Vagina (tissue), 2 donors: ENCODE data around the gene MFN1. TPM values are rescaled to one million over a fixed set of nuclear protein-coding genes. Genes with fewer than 3 reads are reported as not detected.

Experiments
- DNase-seq, 2 donors: peaks; one replicate each; pipeline ENCODE4 v3.0.0-alpha.2; 2017; ENCODE audit errors: extremely low spot score in 2 of 2
- H3K27ac ChIP-seq: fragments of 200-600 bp; sonication (generic); one replicate; pipeline ENCODE4 v1.5.1; 2019
- H3K27me3 ChIP-seq: fragments of 200-600 bp; sonication (generic); one replicate; pipeline ENCODE4 v1.5.1; 2019
- H3K36me3 ChIP-seq, 2 donors: fragments of 200-600 bp; sonication (generic); one replicate each; pipeline ENCODE4 v1.5.1; 2017 to 2019
- H3K4me1 ChIP-seq: fragments of 200-600 bp; sonication (generic); one replicate; pipeline ENCODE4 v1.5.1; 2019
- H3K4me3 ChIP-seq, 2 donors: fragments of 200-600 bp; sonication (generic); 1 replicate in 1 of 2; 2 replicates in 1 of 2; pipeline ENCODE4 v1.5.1; 2016 to 2019
- H3K9me3 ChIP-seq: fragments of 200-600 bp; sonication (generic); one replicate; pipeline ENCODE4 v1.5.1; 2019
- POLR2A ChIP-seq, 2 donors: fragments of 450-650 bp; IDR thresholded peaks; one replicate each; pipeline ENCODE4 v1.6.1; 2017; ENCODE audit warnings: antibody characterized with exemption in 2 of 2, mild to moderate bottlenecking in 2 of 2, moderate library complexity in 2 of 2
- POLR2AphosphoS5 ChIP-seq, 2 donors: sonication (generic); formaldehyde crosslinking; IDR thresholded peaks; one replicate each; pipeline ENCODE4 v1.9.0; 2017; ENCODE audit warnings: antibody characterized with exemption in 2 of 2, mild to moderate bottlenecking in 2 of 2, low read depth in 1 of 2; ENCODE audit not compliant: insufficient read depth in 1 of 2
- intact Hi-C: fragments of 100-400 bp; cut with DNase I; formaldehyde crosslinking; loops from one replicate; pipeline ENCODE4 v1.15.1; 2023
- total RNA-seq: library from RNA; depleted of rRNA; stranded (reverse); fragments of >200 nt; gene quantifications from one replicate; pipeline ENCODE4 v1.2.3, GENCODE V29; 2016
- TF ChIP-seq, protein P1 (sequence below), 3 experiments: fragments of 450-650 bp in 2 of 3; fragments of 200-600 bp in 1 of 3; sonication (generic) in 1 of 3; IDR thresholded peaks; one replicate each; pipeline ENCODE4 v1.5.1; 2017 to 2019; ENCODE audit warnings: antibody characterized with exemption in 3 of 3, mild to moderate bottlenecking in 2 of 3, moderate library complexity in 2 of 3

The MFN1 gene
- total RNA-seq, 1 donor from 2014 or later: 33.1 TPM

DNA sequence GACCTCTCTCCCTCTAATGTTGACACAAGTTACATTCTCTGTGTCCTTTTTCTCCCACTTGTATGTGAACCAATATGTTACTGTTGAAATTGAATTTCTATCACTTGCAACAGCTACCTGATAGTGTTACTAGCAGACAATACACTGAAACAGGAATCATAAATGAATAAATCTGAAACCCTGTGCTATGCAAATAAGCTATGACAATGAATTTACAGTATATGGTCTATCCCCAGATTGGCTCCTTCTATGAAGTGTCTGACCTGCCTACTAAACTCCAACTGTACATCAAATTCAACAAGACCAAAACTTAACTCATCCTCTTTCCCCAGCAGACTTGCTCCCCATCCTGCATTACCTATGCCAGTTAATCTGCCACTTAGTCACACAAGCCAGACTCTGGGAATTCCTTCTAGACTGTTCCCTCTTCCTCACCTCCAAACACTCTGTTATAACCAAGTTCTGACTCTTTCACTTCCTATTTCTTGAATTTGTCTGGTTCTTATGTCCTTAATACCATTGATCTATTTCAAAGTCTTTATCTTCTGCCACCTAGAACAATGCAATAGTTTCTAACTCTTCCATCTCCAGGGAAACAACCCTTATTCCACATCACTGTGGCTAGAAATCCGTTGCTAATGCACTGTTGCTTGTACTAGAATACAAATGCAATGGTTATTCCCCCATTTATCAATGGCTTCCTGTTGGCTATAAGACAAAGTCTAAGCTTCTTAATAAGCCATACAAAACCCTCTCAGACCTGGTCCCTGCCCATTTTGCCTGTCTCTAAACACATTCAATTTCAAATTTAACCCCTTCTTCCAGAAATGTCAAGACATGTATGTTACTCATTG, 38.1 kb upstream of the MFN1 start:
- Histone ChIP-seq H3K27me3 (no peaks in the 10 kb centered on the region), H3K36me3 (no peaks in the 10 kb centered on the region), H3K27ac (no peak overlapping the region), H3K9me3 (no peaks in the 10 kb centered on the region), H3K4me1 (no peaks in the 10 kb centered on the region), H3K4me3 (no peak overlapping the region)
- no peak for TF ChIP-seq POLR2AphosphoS5 (IDR thresholded peaks at IDR 0.05; ENCODE audit: insufficient read depth in 1 of 2, low read depth in 1 of 2)
- TF ChIP-seq, protein P1, sequence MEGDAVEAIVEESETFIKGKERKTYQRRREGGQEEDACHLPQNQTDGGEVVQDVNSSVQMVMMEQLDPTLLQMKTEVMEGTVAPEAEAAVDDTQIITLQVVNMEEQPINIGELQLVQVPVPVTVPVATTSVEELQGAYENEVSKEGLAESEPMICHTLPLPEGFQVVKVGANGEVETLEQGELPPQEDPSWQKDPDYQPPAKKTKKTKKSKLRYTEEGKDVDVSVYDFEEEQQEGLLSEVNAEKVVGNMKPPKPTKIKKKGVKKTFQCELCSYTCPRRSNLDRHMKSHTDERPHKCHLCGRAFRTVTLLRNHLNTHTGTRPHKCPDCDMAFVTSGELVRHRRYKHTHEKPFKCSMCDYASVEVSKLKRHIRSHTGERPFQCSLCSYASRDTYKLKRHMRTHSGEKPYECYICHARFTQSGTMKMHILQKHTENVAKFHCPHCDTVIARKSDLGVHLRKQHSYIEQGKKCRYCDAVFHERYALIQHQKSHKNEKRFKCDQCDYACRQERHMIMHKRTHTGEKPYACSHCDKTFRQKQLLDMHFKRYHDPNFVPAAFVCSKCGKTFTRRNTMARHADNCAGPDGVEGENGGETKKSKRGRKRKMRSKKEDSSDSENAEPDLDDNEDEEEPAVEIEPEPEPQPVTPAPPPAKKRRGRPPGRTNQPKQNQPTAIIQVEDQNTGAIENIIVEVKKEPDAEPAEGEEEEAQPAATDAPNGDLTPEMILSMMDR (IDR thresholded peaks at IDR 0.05): no peak
- intact Hi-C loops: no loop called here
- DNase-seq: no peak

DNA sequence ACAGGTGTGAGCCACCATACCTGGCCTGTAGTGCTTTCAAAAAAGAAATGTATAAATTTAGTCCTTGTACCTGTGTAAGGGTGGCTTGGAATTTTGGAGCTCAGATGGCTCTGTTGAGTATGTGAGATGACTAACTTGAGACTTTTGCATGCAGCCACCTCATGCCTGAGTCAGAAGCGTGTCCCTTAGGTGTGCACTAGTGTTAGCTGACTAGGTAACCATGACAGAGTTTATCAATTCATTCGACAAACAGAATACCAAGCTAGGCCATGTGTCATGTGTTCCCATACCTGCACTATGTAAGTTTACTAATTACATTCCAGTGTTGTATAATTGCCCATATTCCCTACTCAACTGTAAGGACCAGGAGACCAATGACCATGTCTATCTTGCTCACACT, 28.6 kb upstream of the MFN1 start:
- intact Hi-C loops: no loop called here
- H3K9me3 ChIP-seq: no peaks in the 10 kb centered on the region
- no peak overlapping the region for H3K27ac ChIP-seq
- TF ChIP-seq, protein P1 (IDR thresholded peaks at IDR 0.05): no peak
- TF ChIP-seq POLR2AphosphoS5 (IDR thresholded peaks at IDR 0.05; ENCODE audit: insufficient read depth in 1 of 2, low read depth in 1 of 2): no peak
- no peak for TF ChIP-seq POLR2A (IDR thresholded peaks at IDR 0.05)
- no peaks in the 10 kb centered on the region for H3K36me3 ChIP-seq
- H3K4me3 ChIP-seq: no peak overlapping the region
- H3K4me1 ChIP-seq: peaks cover 9% of the 10 kb centered on the region
- no peaks in the 10 kb centered on the region for H3K27me3 ChIP-seq
- DNase-seq: no peak

DNA sequence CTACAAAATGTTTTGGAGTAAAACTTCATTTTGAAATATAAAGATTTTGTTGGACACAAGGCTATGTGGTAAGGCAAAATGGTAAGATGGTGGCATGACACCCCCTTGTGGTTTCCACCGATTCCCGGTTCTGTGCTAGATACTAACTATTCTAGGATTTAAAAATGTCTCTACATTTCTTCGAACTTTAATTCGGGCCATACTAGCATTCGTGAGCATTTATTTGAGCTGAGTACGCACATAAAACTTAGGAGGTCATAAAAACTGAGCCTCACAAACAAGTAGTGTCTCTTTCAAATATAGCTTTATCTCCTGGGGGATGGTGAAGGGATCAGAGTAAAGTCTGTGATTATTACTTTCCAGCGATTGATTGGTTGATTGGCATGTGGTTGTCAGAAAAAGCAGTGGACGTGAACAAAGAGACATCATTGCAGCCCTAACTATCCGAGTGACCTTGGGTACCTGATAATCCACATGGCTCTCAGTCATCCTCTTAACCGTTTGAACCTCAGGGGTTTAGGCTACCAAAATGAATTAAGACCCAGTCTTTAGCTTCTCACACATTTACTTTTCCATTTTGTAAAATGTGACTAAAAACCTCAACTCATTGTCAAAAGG, 25.7 kb upstream of the MFN1 start:
- TF ChIP-seq, protein P1 (IDR thresholded peaks at IDR 0.05): peak in 2 of 3 experiments; percentile 50 to 65
- TF ChIP-seq POLR2A (IDR thresholded peaks at IDR 0.05): no peak
- intact Hi-C loops: loop anchor here (2.0 to 10.0 kb wide), 2 partner anchors 173 to 217 kb away; partner anchors contain the start of gene PIK3CA
- peaks cover 27% of the 10 kb centered on the region for H3K4me1 ChIP-seq

DNA sequence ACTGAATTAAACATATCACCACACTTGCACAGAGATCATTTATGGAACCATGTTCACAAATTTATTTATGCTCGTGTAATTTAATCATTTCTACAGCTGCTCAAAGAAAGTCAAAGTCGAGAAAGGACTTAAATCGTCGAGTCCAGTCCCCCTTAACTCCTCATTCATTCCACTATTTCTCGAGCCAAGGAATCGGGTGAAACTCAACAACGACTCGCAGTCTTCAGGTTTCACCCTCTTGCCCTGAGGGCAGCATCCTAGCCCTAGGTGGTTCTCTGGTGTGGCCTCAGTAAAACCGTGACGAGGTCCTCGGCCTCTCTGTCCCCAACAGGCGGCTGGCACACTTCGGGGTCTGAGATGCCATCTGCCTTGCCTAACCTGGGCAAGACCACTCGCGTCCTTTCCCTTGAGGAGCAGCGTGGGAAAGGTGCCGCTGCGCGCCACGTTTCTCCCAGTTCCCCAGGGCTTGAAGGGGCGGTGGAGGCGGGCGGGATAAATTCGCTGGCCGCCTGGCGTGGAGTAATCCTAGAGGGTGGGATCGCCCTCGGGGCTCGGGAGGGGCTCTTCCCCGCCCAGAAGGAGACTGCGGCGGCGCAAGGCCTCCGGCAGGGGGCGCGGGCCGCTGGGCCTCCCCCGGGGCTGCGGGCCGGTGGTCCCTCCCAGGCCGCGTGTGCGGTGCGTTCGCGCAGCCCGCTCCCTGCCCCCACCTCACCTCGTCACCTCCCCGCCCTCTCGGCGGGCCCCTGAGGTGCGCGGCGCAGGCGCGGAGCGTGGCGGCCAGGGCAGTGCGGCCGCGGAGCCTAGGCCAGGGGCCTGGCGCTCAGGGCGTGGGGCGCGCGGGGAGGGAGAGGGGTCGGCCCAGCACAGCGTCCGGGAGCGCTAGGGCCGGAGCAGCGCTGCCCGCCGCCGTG, 25.0 kb upstream of the MFN1 start, which contains the start of gene ZNF639:
TSS of gene ZNF639 (plus strand) at position 746 of the 911 bp plus-strand sequence. CDS start 5,263 bp downstream, outside the sequence.
- TF ChIP-seq, protein P1 (IDR thresholded peaks at IDR 0.05): peak; percentile 65 to 82 (median 72)
- TF ChIP-seq POLR2A (IDR thresholded peaks at IDR 0.05): peak in 1 of 2 donors; percentile 88
- peak in 1 of 2 donors; percentile 72 for TF ChIP-seq POLR2AphosphoS5 (IDR thresholded peaks at IDR 0.05; ENCODE audit: insufficient read depth in 1 of 2, low read depth in 1 of 2)
- Histone ChIP-seq H3K9me3 (no peaks in the 10 kb centered on the region), H3K4me3 (peak within 1 kb of the TSS; percentile 58 to 88), H3K36me3 (no peaks in the 10 kb centered on the region), H3K27ac (peak within 1 kb of the TSS; percentile 97), H3K4me1 (peaks cover 31% of the 10 kb centered on the region), H3K27me3 (no peaks in the 10 kb centered on the region)
- intact Hi-C loops: loop anchor here (2.0 to 10.0 kb wide), 2 partner anchors 174 to 218 kb away; partner anchors contain the start of gene PIK3CA
- DNase-seq: peak in 1 of 2 donors; percentile 92

More for the DNA sequence above, 25.7 kb upstream of the MFN1 start:
- no peaks in the 10 kb centered on the region for H3K9me3 ChIP-seq
- H3K27ac ChIP-seq: peak overlapping the region; percentile 97
- H3K4me3 ChIP-seq: peak overlapping the region; percentile 58 to 88
- no peak for DNase-seq
- no peaks in the 10 kb centered on the region for H3K36me3 ChIP-seq
- no peaks in the 10 kb centered on the region for H3K27me3 ChIP-seq
